Measurements from ENCODE around the gene NSG2.

DNA sequence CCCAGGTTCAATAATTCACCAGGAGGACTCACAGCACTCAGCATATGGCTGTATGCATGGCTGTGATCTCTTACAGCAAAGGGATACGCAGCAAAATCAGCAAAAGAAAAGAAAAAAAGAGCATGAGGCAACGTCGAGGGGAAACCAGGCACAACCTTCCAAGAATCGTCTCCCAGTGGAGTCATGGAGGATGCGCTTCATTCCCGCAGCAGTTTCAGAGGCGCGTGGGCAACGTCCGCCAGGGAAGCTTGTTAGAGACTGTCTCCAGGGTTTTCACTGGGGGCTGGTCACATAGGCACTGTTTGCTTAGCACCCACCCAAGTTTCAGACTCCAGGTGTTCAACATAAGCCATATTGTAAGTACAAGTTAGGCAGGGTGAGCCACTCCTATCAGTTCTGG is 44.6 kb downstream of the NSG2 start:
- TF ChIP-seq, protein P1, sequence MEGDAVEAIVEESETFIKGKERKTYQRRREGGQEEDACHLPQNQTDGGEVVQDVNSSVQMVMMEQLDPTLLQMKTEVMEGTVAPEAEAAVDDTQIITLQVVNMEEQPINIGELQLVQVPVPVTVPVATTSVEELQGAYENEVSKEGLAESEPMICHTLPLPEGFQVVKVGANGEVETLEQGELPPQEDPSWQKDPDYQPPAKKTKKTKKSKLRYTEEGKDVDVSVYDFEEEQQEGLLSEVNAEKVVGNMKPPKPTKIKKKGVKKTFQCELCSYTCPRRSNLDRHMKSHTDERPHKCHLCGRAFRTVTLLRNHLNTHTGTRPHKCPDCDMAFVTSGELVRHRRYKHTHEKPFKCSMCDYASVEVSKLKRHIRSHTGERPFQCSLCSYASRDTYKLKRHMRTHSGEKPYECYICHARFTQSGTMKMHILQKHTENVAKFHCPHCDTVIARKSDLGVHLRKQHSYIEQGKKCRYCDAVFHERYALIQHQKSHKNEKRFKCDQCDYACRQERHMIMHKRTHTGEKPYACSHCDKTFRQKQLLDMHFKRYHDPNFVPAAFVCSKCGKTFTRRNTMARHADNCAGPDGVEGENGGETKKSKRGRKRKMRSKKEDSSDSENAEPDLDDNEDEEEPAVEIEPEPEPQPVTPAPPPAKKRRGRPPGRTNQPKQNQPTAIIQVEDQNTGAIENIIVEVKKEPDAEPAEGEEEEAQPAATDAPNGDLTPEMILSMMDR (IDR thresholded peaks at IDR 0.05; ENCODE audit: insufficient read depth, low read depth, low read length) = no peak
- TF ChIP-seq EZH2 (IDR thresholded peaks at IDR 0.05; ENCODE audit: insufficient read depth, low read length) = no peak

Measured in astrocyte (in vitro differentiated cells and primary cell).